ENCODE measurements around the gene IL12RB1. TPM values are rescaled to one million over a fixed set of nuclear protein-coding genes. Genes with fewer than 3 reads are reported as not detected.

Gene IL12RB1
- total RNA-seq, 1 experiment from 2014 or later: not detected

GRCh38 chr19:18070181-18070580 lies 16.6 kb downstream of the IL12RB1 start:
- no peak overlapping the region for H2AFZ ChIP-seq (ENCODE audit: low read depth, low read length, poor library complexity, severe bottlenecking)
- H3K4me1 ChIP-seq (ENCODE audit: control insufficient read depth in 1 of 2, insufficient read depth in 2 of 2, low read length in 2 of 2): peaks cover under 1 to 7% of the 10 kb centered on the region in 2 experiments; a peak in 3 of 4 replicates
- H3K79me2 ChIP-seq (ENCODE audit: insufficient read depth, low read length): no peaks in the 10 kb centered on the region
- no peaks in the 10 kb centered on the region for H3K27me3 ChIP-seq (ENCODE audit: insufficient read depth, low read length)
- no peaks in the 10 kb centered on the region for H3K9me3 ChIP-seq (ENCODE audit: control insufficient read depth in 1 of 2, insufficient read depth in 1 of 2, low read depth in 1 of 2, low read length in 2 of 2)
- H3K9me2 ChIP-seq (ENCODE audit: insufficient read depth): no peaks in the 10 kb centered on the region
- CTCF ChIA-PET: interaction anchor here (0.7 kb wide), 1 partner anchor 134 kb away, joined by 3 read pairs; no protein-coding TSS in a partner anchor
- H4K20me1 ChIP-seq (ENCODE audit: insufficient read depth): no peaks in the 10 kb centered on the region
- no peak overlapping the region for H3K9ac ChIP-seq (ENCODE audit: low read length)
- DNase-seq (ENCODE audit: low read depth, low spot score) (no peak), ATAC-seq (no peak)
- no peak overlapping the region for H3K27ac ChIP-seq (ENCODE audit: low read depth, low read length)
- no peak overlapping the region for H3K4me3 ChIP-seq (replicated peaks in 1 of 2; ENCODE audit: low read depth in 1 of 2, low read length in 2 of 2)
- POLR2A ChIA-PET: no interaction called here
- no TSS peak for BruUV-seq (replicated peaks)
- no peak overlapping the region for H3K4me2 ChIP-seq (ENCODE audit: low read length)
- no peaks in the 10 kb centered on the region for H3K36me3 ChIP-seq (ENCODE audit: control insufficient read depth in 1 of 2, insufficient read depth in 2 of 2, low read length in 2 of 2)
- TF ChIP-seq JUND (IDR thresholded peaks at IDR 0.05) (no peak), EGR1 (IDR thresholded peaks at IDR 0.05; ENCODE audit: low read depth) (no peak), POLR2AphosphoS5 (IDR thresholded peaks at IDR 0.05; ENCODE audit: low read depth, low read length) (no peak), RAD21 (IDR thresholded peaks at IDR 0.05; ENCODE audit: low read depth) (no peak), CEBPB (IDR thresholded peaks at IDR 0.05; ENCODE audit: low read depth) (no peak), SIN3A (IDR thresholded peaks at IDR 0.05; ENCODE audit: low read depth) (no peak), REST (IDR thresholded peaks at IDR 0.05; ENCODE audit: low read depth) (no peak)
- TF ChIP-seq, protein P1, sequence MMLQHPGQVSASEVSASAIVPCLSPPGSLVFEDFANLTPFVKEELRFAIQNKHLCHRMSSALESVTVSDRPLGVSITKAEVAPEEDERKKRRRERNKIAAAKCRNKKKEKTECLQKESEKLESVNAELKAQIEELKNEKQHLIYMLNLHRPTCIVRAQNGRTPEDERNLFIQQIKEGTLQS (IDR thresholded peaks at IDR 0.05): no peak
- TF ChIP-seq, protein P2, sequence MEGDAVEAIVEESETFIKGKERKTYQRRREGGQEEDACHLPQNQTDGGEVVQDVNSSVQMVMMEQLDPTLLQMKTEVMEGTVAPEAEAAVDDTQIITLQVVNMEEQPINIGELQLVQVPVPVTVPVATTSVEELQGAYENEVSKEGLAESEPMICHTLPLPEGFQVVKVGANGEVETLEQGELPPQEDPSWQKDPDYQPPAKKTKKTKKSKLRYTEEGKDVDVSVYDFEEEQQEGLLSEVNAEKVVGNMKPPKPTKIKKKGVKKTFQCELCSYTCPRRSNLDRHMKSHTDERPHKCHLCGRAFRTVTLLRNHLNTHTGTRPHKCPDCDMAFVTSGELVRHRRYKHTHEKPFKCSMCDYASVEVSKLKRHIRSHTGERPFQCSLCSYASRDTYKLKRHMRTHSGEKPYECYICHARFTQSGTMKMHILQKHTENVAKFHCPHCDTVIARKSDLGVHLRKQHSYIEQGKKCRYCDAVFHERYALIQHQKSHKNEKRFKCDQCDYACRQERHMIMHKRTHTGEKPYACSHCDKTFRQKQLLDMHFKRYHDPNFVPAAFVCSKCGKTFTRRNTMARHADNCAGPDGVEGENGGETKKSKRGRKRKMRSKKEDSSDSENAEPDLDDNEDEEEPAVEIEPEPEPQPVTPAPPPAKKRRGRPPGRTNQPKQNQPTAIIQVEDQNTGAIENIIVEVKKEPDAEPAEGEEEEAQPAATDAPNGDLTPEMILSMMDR (IDR thresholded peaks at IDR 0.05 in 2 of 3, conservative IDR thresholded peaks at IDR 0.05 in 1 of 3; ENCODE audit: borderline replicate concordance in 1 of 3, insufficient read depth in 1 of 3, low read depth in 2 of 3, low read length in 2 of 3): no peak
- intact Hi-C loops (cut with micrococcal nuclease): no loop called here
- RAD21 ChIA-PET (ENCODE audit: low non-redundant PET in 1 of 2, low total read pairs in 2 of 2, uncharacterized antibody in 2 of 2, unreplicated experiment in 2 of 2): no interaction called here

Measured in HCT116 (cell line).